Endothelial cell (in vitro differentiated cells): ENCODE data around the gene RAB8B. TPM values are rescaled to one million over a fixed set of nuclear protein-coding genes. Genes with fewer than 3 reads are reported as not detected.

Experiments used
- DNase-seq: peaks from one replicate; pipeline ENCODE4 v3.0.0; 2021; ENCODE audit warnings: low spot score
- H3K27ac Mint-ChIP-seq: one replicate; pipeline ENCODE4 v1.8.0; 2021; ENCODE audit warnings: mixed read lengths, inconsistent platforms; ENCODE audit not compliant: unreplicated experiment
- H3K27me3 Mint-ChIP-seq: one replicate; pipeline ENCODE4 v1.8.0; 2021; ENCODE audit warnings: mild to moderate bottlenecking, moderate library complexity, mixed read lengths, inconsistent platforms; ENCODE audit not compliant: unreplicated experiment
- H3K36me3 Mint-ChIP-seq: one replicate; pipeline ENCODE4 v1.8.0; 2021; ENCODE audit warnings: mild to moderate bottlenecking, low read depth, mixed read lengths, inconsistent platforms; ENCODE audit not compliant: unreplicated experiment
- H3K4me1 Mint-ChIP-seq: one replicate; pipeline ENCODE4 v1.8.0; 2021; ENCODE audit warnings: mild to moderate bottlenecking, mixed read lengths, inconsistent platforms; ENCODE audit not compliant: unreplicated experiment
- H3K4me3 Mint-ChIP-seq: one replicate; pipeline ENCODE4 v1.8.0; 2021; ENCODE audit warnings: mild to moderate bottlenecking, mixed read lengths, inconsistent platforms; ENCODE audit not compliant: unreplicated experiment
- H3K9me3 Mint-ChIP-seq: one replicate; pipeline ENCODE4 v1.8.0; 2021; ENCODE audit warnings: mixed read lengths, inconsistent platforms; ENCODE audit not compliant: unreplicated experiment
- total RNA-seq: library from RNA; stranded (reverse); fragmentation: NEBNext Ultra II Directional; extraction: Animal tissue kit (Norgen Biotek cat#: 25700); gene quantifications from one replicate; pipeline ENCODE4 v1.2.1, GENCODE V29; 2021; ENCODE audit not compliant: unreplicated experiment
- TF ChIP-seq, protein P1 (sequence below): fragments of 200-600 bp; sonication (generic); IDR thresholded peaks from one replicate; pipeline ENCODE4 v1.5.0; 2021; ENCODE audit warnings: antibody characterized with exemption; ENCODE audit not compliant: unreplicated experiment

The RAB8B gene
- total RNA-seq, 1 donor from 2014 or later = 92.9 TPM

DNA sequence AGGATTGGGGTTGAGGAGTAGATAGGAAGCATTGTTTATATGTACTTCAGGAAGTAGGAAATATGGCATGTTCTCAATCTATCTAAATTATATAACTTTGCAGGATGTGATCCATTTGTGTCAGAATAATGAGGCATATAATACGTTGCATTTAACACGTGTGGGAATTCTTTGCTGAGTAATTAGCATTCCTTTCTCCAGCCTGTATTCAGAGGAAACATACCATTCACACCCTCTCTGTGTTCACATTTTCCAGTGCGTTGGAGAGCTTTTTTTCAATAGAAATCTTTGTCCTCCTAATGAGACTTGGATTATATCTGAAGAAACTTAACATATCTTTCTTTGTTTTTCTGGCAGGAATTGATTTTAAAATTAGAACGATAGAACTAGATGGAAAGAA, 55.0 kb downstream of the RAB8B start:
- no peak for DNase-seq
- Mint-ChIP-seq H3K9me3 (no peaks in the 10 kb centered on the region), H3K4me3 (no peak overlapping the region), H3K36me3 (peaks cover 48% of the 10 kb centered on the region), H3K27ac (peak overlapping the region; percentile 24), H3K27me3 (peaks cover 1% of the 10 kb centered on the region), H3K4me1 (peaks cover 12% of the 10 kb centered on the region)
- TF ChIP-seq, protein P1, sequence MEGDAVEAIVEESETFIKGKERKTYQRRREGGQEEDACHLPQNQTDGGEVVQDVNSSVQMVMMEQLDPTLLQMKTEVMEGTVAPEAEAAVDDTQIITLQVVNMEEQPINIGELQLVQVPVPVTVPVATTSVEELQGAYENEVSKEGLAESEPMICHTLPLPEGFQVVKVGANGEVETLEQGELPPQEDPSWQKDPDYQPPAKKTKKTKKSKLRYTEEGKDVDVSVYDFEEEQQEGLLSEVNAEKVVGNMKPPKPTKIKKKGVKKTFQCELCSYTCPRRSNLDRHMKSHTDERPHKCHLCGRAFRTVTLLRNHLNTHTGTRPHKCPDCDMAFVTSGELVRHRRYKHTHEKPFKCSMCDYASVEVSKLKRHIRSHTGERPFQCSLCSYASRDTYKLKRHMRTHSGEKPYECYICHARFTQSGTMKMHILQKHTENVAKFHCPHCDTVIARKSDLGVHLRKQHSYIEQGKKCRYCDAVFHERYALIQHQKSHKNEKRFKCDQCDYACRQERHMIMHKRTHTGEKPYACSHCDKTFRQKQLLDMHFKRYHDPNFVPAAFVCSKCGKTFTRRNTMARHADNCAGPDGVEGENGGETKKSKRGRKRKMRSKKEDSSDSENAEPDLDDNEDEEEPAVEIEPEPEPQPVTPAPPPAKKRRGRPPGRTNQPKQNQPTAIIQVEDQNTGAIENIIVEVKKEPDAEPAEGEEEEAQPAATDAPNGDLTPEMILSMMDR = no peak

DNA sequence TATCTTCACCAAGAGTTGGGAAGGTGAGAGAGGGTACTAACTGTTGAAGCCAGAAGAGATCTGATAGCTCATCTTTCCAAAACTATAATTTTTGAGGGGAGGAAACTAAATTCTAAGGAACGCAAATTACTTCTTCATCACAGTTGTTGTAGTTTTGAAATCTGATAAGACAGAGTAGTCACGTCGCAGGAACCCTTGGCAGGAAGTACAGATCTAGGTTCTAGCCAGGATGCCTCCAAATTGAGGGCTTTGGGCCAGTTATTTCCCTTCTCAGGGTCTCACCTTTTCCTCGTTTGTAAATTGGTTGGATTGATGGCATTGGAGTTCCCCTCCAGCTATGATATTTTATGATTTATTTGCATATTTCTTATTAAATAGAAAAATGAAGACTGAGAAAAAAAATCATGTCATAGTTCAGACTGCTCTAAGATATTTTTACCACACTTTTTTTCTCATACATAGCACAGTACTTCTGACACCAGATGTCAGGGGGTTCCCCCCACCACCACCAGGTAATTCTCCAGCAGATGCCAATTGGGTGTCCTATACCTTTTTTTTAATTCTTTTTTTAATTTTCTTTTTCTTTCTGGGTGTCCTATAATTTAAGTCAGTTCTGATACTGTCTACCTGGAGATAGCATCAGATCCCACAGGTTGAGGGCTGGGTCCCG, 55.7 kb downstream of the RAB8B start:
- peak overlapping the region; percentile 71 for H3K4me3 Mint-ChIP-seq
- peaks cover 48% of the 10 kb centered on the region for H3K36me3 Mint-ChIP-seq
- peaks cover 12% of the 10 kb centered on the region for H3K4me1 Mint-ChIP-seq
- no peaks in the 10 kb centered on the region for H3K9me3 Mint-ChIP-seq
- peaks cover 1% of the 10 kb centered on the region for H3K27me3 Mint-ChIP-seq
- no peak for DNase-seq
- TF ChIP-seq, protein P1 = no peak
- peak overlapping the region; percentile 24 for H3K27ac Mint-ChIP-seq

DNA sequence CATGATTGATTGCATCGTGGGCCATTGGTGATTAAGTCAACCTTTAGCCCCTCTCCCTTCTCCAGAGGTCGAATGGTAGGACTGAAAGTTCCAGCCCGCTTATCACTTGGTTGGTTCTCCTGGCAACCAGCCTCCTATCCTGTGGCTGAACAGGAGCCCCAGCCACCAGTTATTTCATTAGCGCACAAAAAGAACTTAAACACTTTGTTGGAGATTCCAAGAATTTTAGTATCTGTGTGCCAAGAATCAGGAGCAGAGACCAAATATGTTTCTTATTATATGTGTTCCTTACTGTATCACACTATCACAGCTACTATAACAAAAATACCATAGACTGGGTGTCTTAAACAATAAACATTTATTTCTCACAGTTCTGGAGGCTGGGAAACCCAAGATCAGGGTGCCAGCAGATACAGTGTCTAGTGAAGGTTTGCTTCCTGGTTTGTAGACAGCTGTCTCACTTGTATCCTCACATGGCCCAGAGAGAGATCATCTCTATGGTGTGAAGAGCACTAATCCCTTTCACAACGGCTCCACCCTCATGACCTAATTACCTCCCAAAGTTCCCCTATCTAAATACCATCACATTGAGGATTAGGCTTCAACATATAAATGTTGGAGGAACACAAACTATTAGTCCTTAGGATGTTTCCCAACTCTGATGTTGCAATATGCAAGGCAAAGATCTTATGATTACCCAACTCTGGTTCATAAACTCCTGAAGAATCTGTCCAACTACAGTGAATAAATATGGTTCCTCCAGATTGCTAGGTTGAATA, 57.5 kb downstream of the RAB8B start:
- Mint-ChIP-seq H3K36me3 (peaks cover 52% of the 10 kb centered on the region), H3K4me3 (peak overlapping the region; percentile 76), H3K27ac (no peak overlapping the region), H3K27me3 (peaks cover 1% of the 10 kb centered on the region), H3K9me3 (no peaks in the 10 kb centered on the region), H3K4me1 (peaks cover 12% of the 10 kb centered on the region)
- TF ChIP-seq, protein P1 = no peak
- no peak for DNase-seq

DNA sequence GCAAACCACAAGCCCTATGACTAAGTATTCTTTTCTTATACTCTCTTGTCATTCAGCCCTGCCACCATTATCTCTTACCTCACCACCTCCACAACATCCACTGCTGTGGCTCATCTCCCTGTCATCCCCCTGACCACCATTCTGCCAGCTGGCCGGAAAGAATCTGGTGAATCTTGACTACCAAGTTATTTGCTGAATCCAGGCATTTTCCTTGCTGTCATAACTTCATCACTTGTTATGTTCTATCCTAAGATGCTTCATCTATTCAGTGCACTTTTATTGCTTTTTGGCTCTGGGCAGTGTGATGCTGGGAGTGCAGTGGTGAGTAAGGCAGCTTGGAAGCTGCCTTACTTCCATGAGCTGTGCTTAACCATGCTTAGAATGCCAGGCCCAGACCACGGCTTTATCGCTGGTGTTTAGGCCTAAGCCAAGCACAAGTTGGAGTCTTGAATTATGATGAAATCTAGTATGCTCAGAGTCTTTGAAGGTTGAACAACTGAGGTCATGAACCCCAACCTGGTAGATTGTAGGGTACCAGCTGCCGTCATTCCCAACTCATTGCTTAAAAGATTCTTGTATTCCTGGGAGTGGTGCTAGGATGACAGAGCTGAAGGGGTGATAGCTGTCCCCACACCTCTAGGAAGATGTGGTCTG, 61.0 kb downstream of the RAB8B start:
- no peak for DNase-seq
- Mint-ChIP-seq H3K27ac (peak overlapping the region; percentile 27), H3K4me1 (peaks cover 5% of the 10 kb centered on the region)

More for the DNA sequence above, 61.0 kb downstream of the RAB8B start:
- TF ChIP-seq, protein P1 = no peak
- no peaks in the 10 kb centered on the region for H3K9me3 Mint-ChIP-seq
- H3K4me3 Mint-ChIP-seq = no peak overlapping the region
- peaks cover under 1% of the 10 kb centered on the region for H3K27me3 Mint-ChIP-seq
- H3K36me3 Mint-ChIP-seq = peaks cover 31% of the 10 kb centered on the region
